GF-D8 (cell line): ENCODE data around the gene TBC1D4.
A peak's percentile ranks its signal among the peaks of the same experiment; 100 is the strongest.
"Not testable (repeated sequence)": the region's sequence is repeated elsewhere in the genome, so short reads cannot be mapped to it uniquely, and the experiment has no call there.

Experiments
- DNase-seq: peaks from one replicate; lab custom pipeline; 2025; lab: John Stamatoyannopoulos, UW

TBC1D4 gene

GRCh38 chr13:75326173-75327134 is 155.5 kb downstream of the TBC1D4 start:
- peak; percentile 15 for DNase-seq

GRCh38 chr13:75325711-75326110 is 156.3 kb downstream of the TBC1D4 start:
- DNase-seq = no peak

- DNase-seq = no peak
Observed at GRCh38 chr13:75324413-75324940, 157.5 kb downstream of the TBC1D4 start.

GRCh38 chr13:75321084-75321483 is 160.9 kb downstream of the TBC1D4 start:
- DNase-seq = no peak

GRCh38 chr13:75319254-75319653 is 162.7 kb downstream of the TBC1D4 start:
- DNase-seq = no peak

GRCh38 chr13:75318138-75318833 is 163.7 kb downstream of the TBC1D4 start:
- no peak for DNase-seq

- no peak for DNase-seq
Observed at GRCh38 chr13:75316427-75316826, 165.5 kb downstream of the TBC1D4 start.

GRCh38 chr13:75312884-75313520 is 169.0 kb downstream of the TBC1D4 start:
- no peak for DNase-seq

- DNase-seq = no peak
Observed at GRCh38 chr13:75309981-75310580, 171.9 kb downstream of the TBC1D4 start.

- DNase-seq = no peak
Observed at GRCh38 chr13:75308222-75308621, 173.7 kb downstream of the TBC1D4 start.

GRCh38 chr13:75307370-75307949 is 174.5 kb downstream of the TBC1D4 start:
- DNase-seq = no peak

GRCh38 chr13:75306967-75307366 is 175.0 kb downstream of the TBC1D4 start:
- not testable (repeated sequence) for DNase-seq

GRCh38 chr13:75305059-75305458 is 176.9 kb downstream of the TBC1D4 start:
- no peak for DNase-seq

- no peak for DNase-seq
Observed at GRCh38 chr13:75303263-75303662, 178.7 kb downstream of the TBC1D4 start.

- no peak for DNase-seq
Observed at GRCh38 chr13:75302071-75302698, 179.8 kb downstream of the TBC1D4 start.

- DNase-seq = no peak
Observed at GRCh38 chr13:75299913-75300862, 181.8 kb downstream of the TBC1D4 start.

- DNase-seq = no peak
Observed at GRCh38 chr13:75299246-75299645, 182.7 kb downstream of the TBC1D4 start.

- DNase-seq = no peak
Observed at GRCh38 chr13:75296641-75297040, 185.3 kb downstream of the TBC1D4 start.

- DNase-seq = no peak
Observed at GRCh38 chr13:75295201-75295600, 186.8 kb downstream of the TBC1D4 start.

GRCh38 chr13:75294110-75294509 is 187.9 kb downstream of the TBC1D4 start:
- DNase-seq = no peak
